Vagina (tissue), 2 donors: ENCODE data around the gene P2RX6. TPM values are rescaled to one million over a fixed set of nuclear protein-coding genes. Genes with fewer than 3 reads are reported as not detected.
"Not testable (repeated sequence)": the region's sequence is repeated elsewhere in the genome, so short reads cannot be mapped to it uniquely, and the experiment has no call there.

Experiments used
- DNase-seq, 2 donors: peaks; one replicate each; pipeline ENCODE4 v3.0.0-alpha.2; 2017; ENCODE audit errors: extremely low spot score in 2 of 2
- H3K27ac ChIP-seq: fragments of 200-600 bp; sonication (generic); one replicate; pipeline ENCODE4 v1.5.1; 2019
- H3K27me3 ChIP-seq: fragments of 200-600 bp; sonication (generic); one replicate; pipeline ENCODE4 v1.5.1; 2019
- H3K36me3 ChIP-seq, 2 donors: fragments of 200-600 bp; sonication (generic); one replicate each; pipeline ENCODE4 v1.5.1; 2017 to 2019
- H3K4me1 ChIP-seq: fragments of 200-600 bp; sonication (generic); one replicate; pipeline ENCODE4 v1.5.1; 2019
- H3K4me3 ChIP-seq, 2 donors: fragments of 200-600 bp; sonication (generic); 1 replicate in 1 of 2; 2 replicates in 1 of 2; pipeline ENCODE4 v1.5.1; 2016 to 2019
- H3K9me3 ChIP-seq: fragments of 200-600 bp; sonication (generic); one replicate; pipeline ENCODE4 v1.5.1; 2019
- POLR2A ChIP-seq, 2 donors: fragments of 450-650 bp; IDR thresholded peaks; one replicate each; pipeline ENCODE4 v1.6.1; 2017; ENCODE audit warnings: antibody characterized with exemption in 2 of 2, mild to moderate bottlenecking in 2 of 2, moderate library complexity in 2 of 2
- POLR2AphosphoS5 ChIP-seq, 2 donors: sonication (generic); formaldehyde crosslinking; IDR thresholded peaks; one replicate each; pipeline ENCODE4 v1.9.0; 2017; ENCODE audit warnings: antibody characterized with exemption in 2 of 2, mild to moderate bottlenecking in 2 of 2, low read depth in 1 of 2; ENCODE audit not compliant: insufficient read depth in 1 of 2
- intact Hi-C: fragments of 100-400 bp; cut with DNase I; formaldehyde crosslinking; loops from one replicate; pipeline ENCODE4 v1.15.1; 2023
- total RNA-seq: library from RNA; depleted of rRNA; stranded (reverse); fragments of >200 nt; gene quantifications from one replicate; pipeline ENCODE4 v1.2.3, GENCODE V29; 2016
- TF ChIP-seq, protein P1 (sequence below), 3 experiments: fragments of 450-650 bp in 2 of 3; fragments of 200-600 bp in 1 of 3; sonication (generic) in 1 of 3; IDR thresholded peaks; one replicate each; pipeline ENCODE4 v1.5.1; 2017 to 2019; ENCODE audit warnings: antibody characterized with exemption in 3 of 3, mild to moderate bottlenecking in 2 of 3, moderate library complexity in 2 of 3

P2RX6 gene
- total RNA-seq, 1 donor from 2014 or later = 1.7 TPM

DNA sequence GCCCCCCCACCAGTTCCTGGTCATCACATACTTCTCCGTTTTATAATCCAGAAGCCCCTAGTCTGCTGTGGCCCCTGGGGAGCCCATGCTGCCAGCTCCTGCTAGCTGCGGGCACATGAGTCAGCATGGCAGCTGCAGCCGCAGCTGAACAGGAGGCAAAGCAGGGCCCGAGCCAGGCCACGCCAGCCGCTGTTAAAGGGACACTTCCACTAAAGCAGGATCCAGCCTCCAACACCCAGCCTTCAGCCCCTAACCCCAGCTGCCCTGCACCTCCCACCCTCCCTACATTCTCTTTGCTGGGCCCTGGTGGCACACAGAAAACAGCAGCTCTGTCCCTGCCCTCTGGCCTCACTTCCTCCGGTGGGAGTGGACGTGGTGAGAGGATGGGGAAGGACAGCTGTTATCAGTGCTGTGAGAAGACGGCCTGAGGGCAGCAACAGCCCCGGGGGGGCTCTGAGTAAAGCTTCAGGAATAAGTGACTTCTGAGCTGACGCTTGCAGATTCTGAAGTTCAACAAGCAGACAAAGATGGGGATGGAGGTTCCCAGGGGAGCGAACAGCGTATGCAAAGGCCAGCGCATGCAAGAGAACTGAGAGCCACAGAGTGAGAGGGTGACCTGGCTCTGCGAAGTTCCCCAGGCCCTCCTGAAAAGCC is 30.1 kb downstream of the P2RX6 start:
- H3K4me1 ChIP-seq = peaks cover 21% of the 10 kb centered on the region
- no peaks in the 10 kb centered on the region for H3K27me3 ChIP-seq
- no peaks in the 10 kb centered on the region for H3K9me3 ChIP-seq
- no peak for DNase-seq
- peak overlapping the region; percentile 30 to 47 for H3K4me3 ChIP-seq
- no peak overlapping the region for H3K27ac ChIP-seq
- H3K36me3 ChIP-seq = no peaks in the 10 kb centered on the region
- intact Hi-C loops = no loop called here
- no peak for TF ChIP-seq POLR2AphosphoS5 (IDR thresholded peaks at IDR 0.05; ENCODE audit: insufficient read depth in 1 of 2, low read depth in 1 of 2)
- TF ChIP-seq POLR2A (IDR thresholded peaks at IDR 0.05) = no peak
- TF ChIP-seq, protein P1, sequence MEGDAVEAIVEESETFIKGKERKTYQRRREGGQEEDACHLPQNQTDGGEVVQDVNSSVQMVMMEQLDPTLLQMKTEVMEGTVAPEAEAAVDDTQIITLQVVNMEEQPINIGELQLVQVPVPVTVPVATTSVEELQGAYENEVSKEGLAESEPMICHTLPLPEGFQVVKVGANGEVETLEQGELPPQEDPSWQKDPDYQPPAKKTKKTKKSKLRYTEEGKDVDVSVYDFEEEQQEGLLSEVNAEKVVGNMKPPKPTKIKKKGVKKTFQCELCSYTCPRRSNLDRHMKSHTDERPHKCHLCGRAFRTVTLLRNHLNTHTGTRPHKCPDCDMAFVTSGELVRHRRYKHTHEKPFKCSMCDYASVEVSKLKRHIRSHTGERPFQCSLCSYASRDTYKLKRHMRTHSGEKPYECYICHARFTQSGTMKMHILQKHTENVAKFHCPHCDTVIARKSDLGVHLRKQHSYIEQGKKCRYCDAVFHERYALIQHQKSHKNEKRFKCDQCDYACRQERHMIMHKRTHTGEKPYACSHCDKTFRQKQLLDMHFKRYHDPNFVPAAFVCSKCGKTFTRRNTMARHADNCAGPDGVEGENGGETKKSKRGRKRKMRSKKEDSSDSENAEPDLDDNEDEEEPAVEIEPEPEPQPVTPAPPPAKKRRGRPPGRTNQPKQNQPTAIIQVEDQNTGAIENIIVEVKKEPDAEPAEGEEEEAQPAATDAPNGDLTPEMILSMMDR (IDR thresholded peaks at IDR 0.05) = no peak

DNA sequence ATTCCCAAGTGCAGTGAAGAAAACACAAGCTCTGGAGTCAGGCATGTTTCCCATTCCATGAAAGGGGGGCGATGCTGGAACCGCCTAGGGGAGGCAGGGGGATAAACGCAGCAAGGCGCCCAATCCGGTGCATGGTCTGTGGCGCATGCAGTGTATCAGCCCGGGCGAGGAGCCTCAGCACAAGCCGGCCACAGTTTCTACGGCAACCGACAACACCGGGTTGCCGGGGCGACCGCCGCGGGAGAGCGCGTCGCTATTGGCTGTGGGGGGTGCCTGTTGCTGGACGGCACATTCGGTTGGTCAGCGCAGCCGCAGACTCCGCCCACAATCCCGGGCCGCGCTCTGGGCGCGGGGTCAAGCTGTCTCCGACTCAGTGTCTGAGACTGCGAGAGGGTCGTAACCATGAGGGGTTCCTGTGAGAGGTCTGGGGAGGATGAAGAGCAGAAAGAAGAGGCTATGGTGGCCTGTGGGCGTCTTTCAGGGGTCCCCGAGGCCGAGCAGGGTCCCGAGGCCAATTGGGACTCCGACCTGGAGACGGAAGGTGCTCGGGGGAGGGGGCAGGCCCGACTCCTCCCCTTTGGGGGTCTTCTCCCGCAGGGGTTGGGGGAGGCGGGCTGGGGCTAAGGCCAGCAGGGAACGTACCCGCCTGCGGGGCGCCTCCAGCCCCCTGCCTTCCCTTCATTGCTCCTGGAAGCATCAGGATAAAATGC is 30.8 kb downstream of the P2RX6 start, which contains the start of gene LRRC74B:
Gene LRRC74B (plus strand): TSS at position 362 of the 710 bp plus-strand sequence. CDS start 41 bp downstream, at position 403.
- Histone ChIP-seq H3K4me3 (peak within 1 kb of the TSS; percentile 30 to 47), H3K4me1 (peaks cover 21% of the 10 kb centered on the region), H3K27ac (no peak within 1 kb of the TSS), H3K9me3 (no peaks in the 10 kb centered on the region), H3K36me3 (no peaks in the 10 kb centered on the region), H3K27me3 (no peaks in the 10 kb centered on the region)
- no peak for DNase-seq
- peak in 1 of 2 donors; percentile 24 for TF ChIP-seq POLR2AphosphoS5 (IDR thresholded peaks at IDR 0.05; ENCODE audit: insufficient read depth in 1 of 2, low read depth in 1 of 2)
- no peak for TF ChIP-seq POLR2A (IDR thresholded peaks at IDR 0.05)
- intact Hi-C loops = no loop called here

DNA sequence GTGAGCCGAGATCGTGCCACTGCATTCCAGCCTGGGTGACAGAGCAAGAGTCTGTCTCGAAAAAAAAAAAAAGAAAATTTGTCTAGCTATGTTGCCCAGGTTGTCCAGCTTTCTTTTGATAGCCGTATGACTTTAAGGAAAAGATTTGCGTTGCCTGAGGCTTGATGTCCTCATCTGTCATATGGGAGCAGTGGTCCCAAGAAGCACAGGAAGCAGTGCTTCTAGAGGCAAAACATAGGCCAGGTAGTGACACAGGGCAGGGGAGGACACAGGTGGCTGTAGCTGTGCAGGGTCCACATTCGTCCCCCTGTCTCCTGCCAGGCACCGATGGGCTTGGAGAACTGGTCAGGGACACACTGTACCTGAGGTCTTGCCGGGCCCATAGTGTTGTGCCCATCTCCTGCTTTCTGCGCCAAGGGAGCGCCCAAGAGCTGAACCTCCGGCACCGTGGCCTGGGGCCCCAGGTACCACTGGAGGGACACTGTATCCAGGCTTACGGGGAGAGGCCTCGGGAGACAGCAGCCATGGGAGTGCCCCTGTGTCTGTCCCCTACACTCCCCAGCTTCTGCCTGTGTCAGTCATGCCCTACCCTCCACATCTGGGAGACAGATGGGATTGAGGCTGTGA is 32.2 kb downstream of the P2RX6 start:
- Histone ChIP-seq H3K4me3 (no peak overlapping the region), H3K9me3 (no peaks in the 10 kb centered on the region), H3K4me1 (peaks cover 21% of the 10 kb centered on the region), H3K36me3 (no peaks in the 10 kb centered on the region), H3K27me3 (no peaks in the 10 kb centered on the region), H3K27ac (no peak overlapping the region)
- intact Hi-C loops = no loop called here
- DNase-seq = no peak
- TF ChIP-seq POLR2AphosphoS5 (IDR thresholded peaks at IDR 0.05; ENCODE audit: insufficient read depth in 1 of 2, low read depth in 1 of 2) = no peak
- TF ChIP-seq, protein P1 (IDR thresholded peaks at IDR 0.05) = no peak
- TF ChIP-seq POLR2A (IDR thresholded peaks at IDR 0.05) = no peak

DNA sequence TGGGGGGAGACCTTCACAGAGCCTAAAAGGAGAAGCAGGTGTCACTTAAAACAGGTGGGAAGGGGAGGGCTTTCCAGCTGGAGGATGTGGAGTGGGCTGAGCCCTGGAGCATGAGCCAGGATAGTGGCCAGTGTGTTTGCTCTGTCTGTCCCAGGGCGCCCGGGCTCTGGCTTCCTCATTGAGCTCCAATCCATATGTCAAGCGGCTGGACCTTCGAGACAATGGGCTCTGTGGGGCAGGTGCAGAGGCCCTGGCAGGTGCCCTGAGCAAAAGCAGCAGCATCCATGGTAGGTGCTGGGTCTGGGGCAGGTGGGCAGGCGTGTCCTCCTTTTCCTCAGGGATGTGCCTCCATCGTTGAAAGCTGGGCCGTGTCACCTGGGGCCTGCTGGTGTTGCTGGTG is 32.8 kb downstream of the P2RX6 start:
- H3K4me1 ChIP-seq = peaks cover 21% of the 10 kb centered on the region
- no peaks in the 10 kb centered on the region for H3K27me3 ChIP-seq
- TF ChIP-seq, protein P1 (IDR thresholded peaks at IDR 0.05) = no peak
- TF ChIP-seq POLR2A (IDR thresholded peaks at IDR 0.05) = no peak
- H3K4me3 ChIP-seq = no peak overlapping the region
- DNase-seq = no peak
- intact Hi-C loops = no loop called here
- H3K36me3 ChIP-seq = no peaks in the 10 kb centered on the region
- no peaks in the 10 kb centered on the region for H3K9me3 ChIP-seq
- no peak overlapping the region for H3K27ac ChIP-seq

DNA sequence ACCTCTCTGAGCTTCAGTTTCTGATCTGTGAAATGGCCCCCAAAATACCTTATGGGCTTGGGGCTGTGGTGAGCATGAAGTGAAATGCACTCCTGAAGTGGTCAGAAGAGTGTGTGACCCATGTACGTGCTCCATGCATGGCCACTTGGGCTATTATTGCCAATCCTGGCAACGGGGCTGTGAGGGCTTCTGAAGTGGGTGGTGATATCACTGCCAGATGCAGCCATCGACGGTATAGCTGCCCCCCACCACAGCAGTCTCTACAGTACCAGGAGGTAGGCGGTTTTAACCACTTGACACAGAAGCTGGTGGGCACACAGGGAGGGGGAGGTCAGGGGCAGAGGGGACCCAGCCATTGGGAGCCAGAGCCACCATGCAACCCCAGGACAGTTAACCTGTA is 33.5 kb downstream of the P2RX6 start:
- DNase-seq, H3K9me3 ChIP-seq, H3K4me3 ChIP-seq, H3K27ac ChIP-seq, H3K27me3 ChIP-seq, intact Hi-C loops, H3K36me3 ChIP-seq: not testable (repeated sequence)
- peaks cover 21% of the 10 kb centered on the region for H3K4me1 ChIP-seq

DNA sequence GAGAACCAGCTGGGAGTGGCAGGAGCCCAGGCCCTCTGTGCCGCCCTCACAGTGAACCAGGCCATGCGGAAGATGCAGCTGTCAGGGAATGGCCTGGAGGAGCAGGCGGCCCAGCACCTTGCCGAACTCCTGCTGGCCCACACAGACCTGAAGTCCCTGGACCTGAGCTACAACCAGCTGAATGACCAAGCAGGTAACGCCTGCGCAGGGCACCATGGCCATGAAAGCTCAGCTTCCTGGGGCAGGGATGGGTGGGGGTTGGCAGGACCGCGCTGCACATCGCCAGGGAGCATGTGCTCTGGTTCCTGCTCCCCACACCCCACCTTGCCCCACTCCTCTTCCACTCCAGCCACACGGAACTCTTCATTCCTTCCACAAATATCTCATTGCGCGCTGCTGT is 34.0 kb downstream of the P2RX6 start:
- H3K27ac ChIP-seq, H3K9me3 ChIP-seq, intact Hi-C loops: not testable (repeated sequence)

More for the DNA sequence above, 34.0 kb downstream of the P2RX6 start:
- not testable (repeated sequence) for H3K27me3 ChIP-seq, DNase-seq, H3K36me3 ChIP-seq, H3K4me3 ChIP-seq
- H3K4me1 ChIP-seq = peaks cover 20% of the 10 kb centered on the region
